Measurements from ENCODE around the gene ATM. TPM values are rescaled to one million over a fixed set of nuclear protein-coding genes. Genes with fewer than 3 reads are reported as not detected.

The ATM gene
- polyA plus RNA-seq, 1 donor from 2014 or later: 74.6 TPM

DNA sequence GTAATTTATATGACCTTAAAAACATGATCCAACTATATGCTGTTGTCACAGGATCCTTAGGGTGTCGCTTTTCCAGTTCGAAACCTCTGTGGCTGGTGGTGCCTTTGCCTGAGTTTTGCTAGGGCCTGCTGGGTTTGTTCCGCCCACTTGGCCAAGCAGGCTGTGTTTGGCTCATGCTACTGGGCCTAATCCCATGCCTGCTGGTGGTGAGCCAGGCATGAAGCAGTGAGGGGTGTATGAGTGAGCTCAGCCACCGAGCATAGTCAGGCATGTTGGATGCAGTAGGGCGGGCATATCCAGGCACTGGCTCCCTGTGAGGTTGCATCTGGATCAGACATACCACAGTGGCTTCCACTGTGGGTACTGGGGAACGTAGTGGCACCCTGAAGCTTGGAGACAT is 16.7 kb upstream of the ATM start:
- Histone ChIP-seq H3F3A (ENCODE audit: insufficient read depth, low read length, poor library complexity, severe bottlenecking) (no peaks in the 10 kb centered on the region), H3K36me3 (ENCODE audit: insufficient read depth, low read length) (peaks cover 14% of the 10 kb centered on the region), H4K20me1 (ENCODE audit: insufficient read depth) (no peaks in the 10 kb centered on the region), H3K27ac (ENCODE audit: low read length) (no peak overlapping the region), H2AFZ (ENCODE audit: low read depth, low read length) (no peak overlapping the region), H3K27me3 (ENCODE audit: insufficient read depth, low read depth, low read length) (no peaks in the 10 kb centered on the region), H3K4me2 (ENCODE audit: low read length) (no peak overlapping the region), H3K9me3 (ENCODE audit: low read length) (peaks cover 6% of the 10 kb centered on the region), H3K9ac (ENCODE audit: low read length) (no peak overlapping the region), H3K79me2 (replicated peaks; ENCODE audit: insufficient read depth, low read length) (peaks cover 8% of the 10 kb centered on the region), H3K9me2 (ENCODE audit: insufficient read depth, low read length) (no peaks in the 10 kb centered on the region), H3K4me3 (ENCODE audit: low read length) (no peak overlapping the region)
- TF ChIP-seq TAF1 (IDR thresholded peaks at IDR 0.05; ENCODE audit: low read depth) (no peak), EP300 (conservative IDR thresholded peaks at IDR 0.05; ENCODE audit: poor library complexity, severe bottlenecking) (no peak), SMC3 (conservative IDR thresholded peaks at IDR 0.05; ENCODE audit: poor library complexity) (no peak), MXI1 (conservative IDR thresholded peaks at IDR 0.05; ENCODE audit: poor library complexity, severe bottlenecking) (no peak), EZH2 (IDR thresholded peaks at IDR 0.05; ENCODE audit: borderline replicate concordance, insufficient read depth, low read length, poor library complexity, severe bottlenecking) (no peak), RAD21 (conservative IDR thresholded peaks at IDR 0.05) (no peak), POLR2AphosphoS5 (IDR thresholded peaks at IDR 0.05) (no peak)
- TF ChIP-seq, protein P1, sequence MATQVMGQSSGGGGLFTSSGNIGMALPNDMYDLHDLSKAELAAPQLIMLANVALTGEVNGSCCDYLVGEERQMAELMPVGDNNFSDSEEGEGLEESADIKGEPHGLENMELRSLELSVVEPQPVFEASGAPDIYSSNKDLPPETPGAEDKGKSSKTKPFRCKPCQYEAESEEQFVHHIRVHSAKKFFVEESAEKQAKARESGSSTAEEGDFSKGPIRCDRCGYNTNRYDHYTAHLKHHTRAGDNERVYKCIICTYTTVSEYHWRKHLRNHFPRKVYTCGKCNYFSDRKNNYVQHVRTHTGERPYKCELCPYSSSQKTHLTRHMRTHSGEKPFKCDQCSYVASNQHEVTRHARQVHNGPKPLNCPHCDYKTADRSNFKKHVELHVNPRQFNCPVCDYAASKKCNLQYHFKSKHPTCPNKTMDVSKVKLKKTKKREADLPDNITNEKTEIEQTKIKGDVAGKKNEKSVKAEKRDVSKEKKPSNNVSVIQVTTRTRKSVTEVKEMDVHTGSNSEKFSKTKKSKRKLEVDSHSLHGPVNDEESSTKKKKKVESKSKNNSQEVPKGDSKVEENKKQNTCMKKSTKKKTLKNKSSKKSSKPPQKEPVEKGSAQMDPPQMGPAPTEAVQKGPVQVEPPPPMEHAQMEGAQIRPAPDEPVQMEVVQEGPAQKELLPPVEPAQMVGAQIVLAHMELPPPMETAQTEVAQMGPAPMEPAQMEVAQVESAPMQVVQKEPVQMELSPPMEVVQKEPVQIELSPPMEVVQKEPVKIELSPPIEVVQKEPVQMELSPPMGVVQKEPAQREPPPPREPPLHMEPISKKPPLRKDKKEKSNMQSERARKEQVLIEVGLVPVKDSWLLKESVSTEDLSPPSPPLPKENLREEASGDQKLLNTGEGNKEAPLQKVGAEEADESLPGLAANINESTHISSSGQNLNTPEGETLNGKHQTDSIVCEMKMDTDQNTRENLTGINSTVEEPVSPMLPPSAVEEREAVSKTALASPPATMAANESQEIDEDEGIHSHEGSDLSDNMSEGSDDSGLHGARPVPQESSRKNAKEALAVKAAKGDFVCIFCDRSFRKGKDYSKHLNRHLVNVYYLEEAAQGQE (IDR thresholded peaks at IDR 0.05; ENCODE audit: borderline replicate concordance): no peak
- TF ChIP-seq, protein P2, sequence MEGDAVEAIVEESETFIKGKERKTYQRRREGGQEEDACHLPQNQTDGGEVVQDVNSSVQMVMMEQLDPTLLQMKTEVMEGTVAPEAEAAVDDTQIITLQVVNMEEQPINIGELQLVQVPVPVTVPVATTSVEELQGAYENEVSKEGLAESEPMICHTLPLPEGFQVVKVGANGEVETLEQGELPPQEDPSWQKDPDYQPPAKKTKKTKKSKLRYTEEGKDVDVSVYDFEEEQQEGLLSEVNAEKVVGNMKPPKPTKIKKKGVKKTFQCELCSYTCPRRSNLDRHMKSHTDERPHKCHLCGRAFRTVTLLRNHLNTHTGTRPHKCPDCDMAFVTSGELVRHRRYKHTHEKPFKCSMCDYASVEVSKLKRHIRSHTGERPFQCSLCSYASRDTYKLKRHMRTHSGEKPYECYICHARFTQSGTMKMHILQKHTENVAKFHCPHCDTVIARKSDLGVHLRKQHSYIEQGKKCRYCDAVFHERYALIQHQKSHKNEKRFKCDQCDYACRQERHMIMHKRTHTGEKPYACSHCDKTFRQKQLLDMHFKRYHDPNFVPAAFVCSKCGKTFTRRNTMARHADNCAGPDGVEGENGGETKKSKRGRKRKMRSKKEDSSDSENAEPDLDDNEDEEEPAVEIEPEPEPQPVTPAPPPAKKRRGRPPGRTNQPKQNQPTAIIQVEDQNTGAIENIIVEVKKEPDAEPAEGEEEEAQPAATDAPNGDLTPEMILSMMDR (IDR thresholded peaks at IDR 0.05; ENCODE audit: poor library complexity, severe bottlenecking): no peak

DNA sequence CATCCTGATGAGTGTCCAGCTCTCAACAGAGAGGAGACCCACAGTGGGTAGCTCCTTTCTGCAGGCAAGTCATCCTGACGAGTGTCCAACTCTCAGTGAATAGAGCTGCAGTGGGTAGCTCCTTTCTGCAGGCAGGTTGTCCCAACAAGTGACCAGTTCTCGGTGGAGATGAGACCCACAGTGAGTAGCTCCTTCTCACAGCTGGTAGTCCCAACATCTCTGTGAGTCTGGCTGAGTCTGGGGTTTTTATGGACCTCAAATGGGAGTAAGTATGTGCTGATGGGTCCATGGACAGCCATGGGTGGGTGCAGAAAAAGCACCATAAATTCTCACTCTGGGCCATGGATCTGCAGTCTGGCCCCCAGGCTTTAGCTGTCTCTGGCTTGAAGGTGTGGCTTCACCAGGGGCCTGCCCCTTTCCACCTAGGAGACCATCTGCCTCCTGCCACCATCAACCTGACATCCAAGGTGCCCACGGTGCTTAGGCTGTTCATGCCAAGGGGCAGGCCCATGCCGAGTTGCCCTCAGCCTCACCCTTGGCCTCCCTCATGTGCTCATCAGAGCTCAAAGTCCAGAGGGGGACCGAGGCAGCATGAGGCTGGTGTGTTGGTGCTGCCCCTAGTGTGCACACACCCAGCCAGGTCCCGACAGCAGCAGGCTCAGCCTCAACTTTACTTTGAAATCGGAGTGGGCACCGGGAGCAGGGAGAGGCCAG is 15.7 kb upstream of the ATM start:
- no peaks in the 10 kb centered on the region for H4K20me1 ChIP-seq (ENCODE audit: insufficient read depth)
- H3K27me3 ChIP-seq (ENCODE audit: insufficient read depth, low read depth, low read length): no peaks in the 10 kb centered on the region
- H3K79me2 ChIP-seq (replicated peaks; ENCODE audit: insufficient read depth, low read length): peaks cover 14% of the 10 kb centered on the region
- no peaks in the 10 kb centered on the region for H3F3A ChIP-seq (ENCODE audit: insufficient read depth, low read length, poor library complexity, severe bottlenecking)
- H2AFZ ChIP-seq (ENCODE audit: low read depth, low read length): no peak overlapping the region
- no peak overlapping the region for H3K27ac ChIP-seq (ENCODE audit: low read length)
- peaks cover 6% of the 10 kb centered on the region for H3K9me3 ChIP-seq (ENCODE audit: low read length)
- no peak overlapping the region for H3K4me2 ChIP-seq (ENCODE audit: low read length)
- H3K9ac ChIP-seq (ENCODE audit: low read length): no peak overlapping the region
- peaks cover 14% of the 10 kb centered on the region for H3K36me3 ChIP-seq (ENCODE audit: insufficient read depth, low read length)
- no peak for TF ChIP-seq RAD21 (conservative IDR thresholded peaks at IDR 0.05)
- no peak for TF ChIP-seq POLR2AphosphoS5 (IDR thresholded peaks at IDR 0.05)
- no peak for TF ChIP-seq EP300 (conservative IDR thresholded peaks at IDR 0.05; ENCODE audit: poor library complexity, severe bottlenecking)
- no peak for TF ChIP-seq EZH2 (IDR thresholded peaks at IDR 0.05; ENCODE audit: borderline replicate concordance, insufficient read depth, low read length, poor library complexity, severe bottlenecking)
- H3K4me3 ChIP-seq (ENCODE audit: low read length): no peak overlapping the region
- H3K9me2 ChIP-seq (ENCODE audit: insufficient read depth, low read length): no peaks in the 10 kb centered on the region

Data from neural cell (in vitro differentiated cells).